GM19043 (cell line): ENCODE data around the gene ADGRA3.

Experiments used
- ATAC-seq: cut with Tn5 transposase; IDR thresholded peaks from one replicate; pipeline ENCODE4 v1.9.1; 2021; ENCODE audit warnings: low read depth; ENCODE audit not compliant: unreplicated experiment

ADGRA3 gene

DNA sequence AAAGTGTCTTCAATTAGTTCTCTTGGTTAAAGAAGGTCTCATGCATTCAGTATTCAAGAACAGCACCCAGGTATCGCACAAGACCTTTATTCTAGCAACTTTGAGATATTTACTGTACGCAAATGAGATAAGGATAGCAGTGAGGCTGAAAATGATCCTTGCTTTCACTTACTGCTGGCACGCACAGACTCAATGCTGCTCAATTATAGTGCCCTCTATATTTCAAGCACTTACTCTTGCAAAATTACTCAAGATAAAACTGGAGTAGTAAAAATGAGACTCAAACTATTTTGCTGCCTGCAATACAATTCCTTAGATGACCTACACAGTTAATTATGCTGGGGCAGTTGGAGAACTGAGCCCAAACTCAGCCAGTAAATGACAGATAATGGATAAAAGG lies 60.9 kb downstream of the ADGRA3 start:
- ATAC-seq: no peak

DNA sequence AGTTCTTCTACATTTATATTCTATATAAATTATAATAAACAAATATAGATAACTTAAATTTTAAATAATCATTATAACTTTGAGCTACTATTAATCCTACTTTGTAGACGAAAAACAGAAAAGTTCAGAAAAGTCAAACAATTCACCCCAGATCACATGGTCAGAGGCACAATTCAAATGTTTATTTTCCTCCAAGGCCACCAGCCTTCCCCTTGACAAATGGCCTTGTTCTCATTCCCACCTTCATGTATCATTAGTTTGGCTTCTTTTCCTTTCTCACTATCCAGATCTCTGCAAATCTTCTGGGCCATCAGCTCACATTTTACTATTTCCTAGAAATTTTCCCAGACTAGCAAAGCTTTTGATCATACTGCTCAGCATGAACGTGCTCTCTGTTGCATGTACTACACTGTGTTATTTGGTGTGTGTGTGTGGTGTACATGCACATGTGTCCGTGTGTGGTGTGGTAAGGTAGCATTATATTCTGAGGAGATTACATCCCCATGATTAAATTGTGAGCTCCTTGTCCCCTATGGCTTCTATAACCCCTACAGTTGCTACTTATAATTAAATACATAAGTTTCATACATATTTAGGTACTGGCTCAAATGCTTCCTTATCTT lies 61.5 kb downstream of the ADGRA3 start:
- ATAC-seq: no peak

DNA sequence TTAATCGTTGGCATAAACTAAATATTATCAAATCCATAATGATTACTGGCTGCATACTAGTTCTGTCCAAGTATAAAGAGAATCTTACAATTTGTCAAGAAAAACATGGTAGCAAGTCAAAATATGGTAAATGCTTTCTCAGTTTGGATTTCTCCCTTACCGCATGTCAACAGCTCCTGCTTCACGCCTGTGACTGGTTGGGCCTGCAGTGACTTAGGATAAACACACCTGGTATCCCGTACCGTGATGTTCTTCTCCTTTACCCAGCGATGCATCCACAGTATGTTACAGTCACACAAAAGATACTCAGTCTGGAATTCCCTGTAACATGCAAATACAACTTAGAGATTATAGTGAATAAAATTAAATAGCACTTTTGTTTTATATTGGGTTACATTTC lies 71.1 kb downstream of the ADGRA3 start:
- no peak for ATAC-seq

DNA sequence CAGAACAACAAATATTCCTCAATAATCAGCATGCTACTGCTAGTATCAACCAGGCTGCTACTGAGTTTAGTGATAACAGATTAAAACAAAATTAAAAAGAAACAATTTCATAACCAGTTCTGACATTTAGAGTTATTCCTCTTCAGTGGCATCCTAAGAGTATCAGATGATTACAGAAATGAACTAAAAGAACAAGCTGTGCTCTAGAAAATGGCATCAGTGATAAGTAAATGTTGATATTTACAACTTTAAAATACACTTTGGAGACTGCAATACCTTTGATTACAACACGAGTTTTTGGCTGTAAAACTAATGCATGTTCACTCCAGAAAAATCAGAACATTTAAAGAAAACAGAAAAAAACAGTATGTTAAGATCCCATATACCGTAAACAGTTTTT lies 72.9 kb downstream of the ADGRA3 start:
- ATAC-seq: no peak

DNA sequence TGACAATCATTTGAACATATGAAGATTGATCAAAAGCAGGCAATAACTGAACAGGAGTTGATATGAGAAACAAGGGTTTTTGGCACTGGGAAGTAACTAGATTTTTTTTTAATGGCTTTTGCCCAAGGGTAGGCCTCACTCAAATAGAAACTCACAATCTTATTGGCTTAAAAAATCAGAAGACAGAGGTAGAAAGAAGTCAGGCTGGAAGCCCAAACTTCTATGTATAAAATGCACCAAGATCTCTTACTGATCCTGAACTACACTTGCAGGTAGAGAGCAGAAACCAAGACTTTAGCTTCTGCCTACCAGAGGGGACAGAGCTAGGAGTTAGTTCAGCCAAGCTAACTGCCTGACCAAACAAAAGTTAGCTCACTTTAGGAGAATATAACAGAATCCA lies 74.9 kb downstream of the ADGRA3 start:
- ATAC-seq: no peak

DNA sequence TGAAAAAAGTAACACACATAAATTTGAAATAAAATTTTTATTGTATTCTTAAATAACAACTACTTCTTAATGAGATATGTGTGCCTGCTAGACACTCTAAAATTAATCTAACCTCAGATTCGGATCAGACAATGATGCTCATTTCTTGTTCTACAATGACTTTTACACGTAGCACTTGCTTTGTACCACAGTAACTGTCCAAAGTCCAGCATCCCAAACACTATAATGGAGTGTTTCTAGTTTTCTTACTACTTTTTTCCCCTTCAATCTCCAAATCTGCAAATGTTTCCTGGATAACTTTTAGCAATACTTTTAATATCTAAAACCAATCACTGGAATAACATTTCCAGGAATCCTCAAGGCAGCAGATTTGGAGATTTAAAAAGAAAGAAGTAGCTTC lies 75.9 kb downstream of the ADGRA3 start:
- ATAC-seq: no peak

DNA sequence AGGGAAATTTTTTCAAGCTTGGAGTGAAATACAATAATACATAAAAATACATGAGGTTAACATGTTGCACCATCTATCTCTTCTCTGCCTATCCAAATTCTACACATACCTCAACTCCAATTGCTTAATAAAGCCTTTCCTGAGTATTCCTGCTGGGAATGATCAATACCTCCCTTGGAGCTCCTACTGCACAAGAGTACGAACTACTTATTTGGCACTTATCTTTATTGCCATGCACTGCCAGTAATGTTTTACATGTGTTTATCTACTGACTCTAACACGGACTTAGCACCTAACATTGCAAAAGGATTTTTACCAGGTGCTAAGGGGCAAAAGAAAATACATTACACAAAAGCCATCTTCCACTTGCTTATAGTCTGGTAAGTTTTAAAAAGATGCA lies 80.2 kb downstream of the ADGRA3 start:
- ATAC-seq: no peak

DNA sequence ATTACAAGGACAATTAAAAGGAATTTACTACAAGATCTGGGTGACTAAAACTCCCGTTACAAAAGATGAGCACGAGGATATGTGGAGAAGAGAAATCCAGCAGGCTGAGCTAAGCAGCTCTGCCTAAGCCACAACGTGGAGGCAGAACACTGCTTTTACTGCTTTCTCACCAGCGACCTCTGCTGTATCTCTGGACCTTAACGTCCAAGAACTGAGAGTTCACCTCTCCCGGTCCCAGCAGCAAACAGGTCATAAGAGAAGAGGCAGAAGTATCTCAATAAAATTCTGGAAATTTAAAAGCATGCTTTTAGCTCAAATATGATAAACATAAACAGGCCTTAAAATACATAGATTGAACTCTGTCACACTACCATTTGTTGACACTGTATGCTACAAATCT lies 81.0 kb downstream of the ADGRA3 start:
- no peak for ATAC-seq

DNA sequence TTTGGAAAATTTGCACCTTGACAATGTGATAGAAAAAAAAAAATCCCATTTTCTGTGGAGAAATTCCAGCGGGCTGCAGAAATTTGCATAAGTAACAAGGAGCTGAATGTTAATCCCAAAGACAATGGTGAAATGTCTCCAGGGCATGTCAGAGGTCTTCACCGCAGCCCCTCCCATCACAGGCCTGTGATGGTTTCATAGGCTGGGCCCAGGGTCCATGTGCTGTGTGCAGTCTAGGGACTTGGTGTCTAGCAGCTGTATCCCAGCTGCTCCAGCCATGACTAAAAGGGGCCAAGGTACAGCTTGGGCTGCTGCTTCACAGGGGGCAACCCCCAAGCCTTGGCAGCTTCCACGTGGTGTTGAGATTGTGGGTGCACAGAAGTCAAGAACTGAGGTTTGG lies 85.2 kb downstream of the ADGRA3 start:
- no peak for ATAC-seq

DNA sequence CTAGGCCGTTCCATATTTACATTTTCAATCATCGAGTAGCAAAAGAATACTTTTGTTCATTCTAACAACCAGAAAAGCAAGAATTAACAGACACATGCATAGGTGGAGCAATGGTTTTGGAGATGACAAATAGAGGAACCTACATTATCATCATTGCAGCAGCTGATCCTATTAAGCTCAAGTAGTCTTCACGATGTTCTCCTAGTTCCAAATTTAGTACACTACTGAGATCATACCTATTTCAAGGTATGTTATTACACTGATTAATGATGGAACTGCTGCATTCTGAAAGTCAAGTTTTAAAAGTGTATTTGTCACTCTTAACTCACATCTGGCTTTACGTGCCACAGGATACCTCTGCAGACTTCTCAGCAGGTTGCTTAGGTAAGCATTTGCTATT lies 87.4 kb downstream of the ADGRA3 start:
- ATAC-seq: no peak

DNA sequence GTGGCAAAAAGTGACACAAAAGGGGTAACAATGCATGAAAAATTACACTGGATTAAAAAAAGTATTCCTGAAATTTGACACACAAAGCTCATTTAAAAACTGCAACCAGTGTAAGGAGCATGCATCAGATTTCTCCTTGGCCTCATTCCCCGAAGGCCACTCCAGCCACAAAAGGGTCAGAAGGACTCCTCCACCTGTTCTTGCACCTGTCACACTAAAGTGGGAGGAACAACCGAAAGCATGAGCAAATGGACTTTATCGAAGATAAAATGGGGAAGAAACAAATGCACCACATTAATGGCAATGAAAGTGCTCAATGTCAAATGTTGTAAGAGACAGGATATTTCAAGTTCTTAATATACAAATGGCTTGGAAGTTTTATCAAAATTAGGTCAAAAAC lies 88.2 kb downstream of the ADGRA3 start:
- no peak for ATAC-seq

DNA sequence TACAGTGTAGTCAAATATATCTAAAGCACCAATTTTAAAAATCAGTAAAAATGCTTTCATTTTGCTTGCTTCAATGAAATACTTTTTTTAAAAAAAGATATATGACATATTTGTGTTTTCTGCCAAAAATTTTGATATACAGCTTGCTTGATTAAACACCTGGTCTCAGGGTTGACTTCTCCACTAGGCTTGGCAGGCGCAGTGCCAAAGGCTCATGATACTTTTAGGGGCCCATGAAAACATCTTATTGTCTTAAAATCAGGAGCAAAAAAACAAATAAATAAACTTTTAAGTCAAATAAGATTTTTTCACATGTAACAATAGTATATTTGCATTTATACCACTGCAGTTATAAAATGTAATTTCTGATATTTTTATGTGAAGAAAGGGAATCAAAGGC lies 95.6 kb downstream of the ADGRA3 start:
- ATAC-seq: no peak

DNA sequence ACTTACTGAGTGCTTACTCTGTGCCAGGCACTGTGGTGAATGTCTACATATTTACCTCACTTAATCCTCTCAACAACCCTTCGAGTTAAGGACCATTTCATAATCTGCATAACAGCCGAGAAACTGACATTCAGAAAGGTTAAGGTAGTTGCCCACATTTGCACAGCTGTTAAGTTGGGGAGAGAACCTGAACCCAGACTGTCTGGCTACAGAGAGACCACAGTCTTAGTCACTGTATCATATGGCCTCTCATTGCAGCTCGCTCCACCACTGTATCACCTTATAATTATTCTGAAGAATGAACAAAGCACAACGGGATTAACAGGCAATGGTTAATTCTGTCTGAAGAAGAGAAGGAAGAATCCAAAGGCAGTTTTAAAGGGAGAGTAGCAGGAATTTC lies 98.5 kb downstream of the ADGRA3 start:
- no peak for ATAC-seq

DNA sequence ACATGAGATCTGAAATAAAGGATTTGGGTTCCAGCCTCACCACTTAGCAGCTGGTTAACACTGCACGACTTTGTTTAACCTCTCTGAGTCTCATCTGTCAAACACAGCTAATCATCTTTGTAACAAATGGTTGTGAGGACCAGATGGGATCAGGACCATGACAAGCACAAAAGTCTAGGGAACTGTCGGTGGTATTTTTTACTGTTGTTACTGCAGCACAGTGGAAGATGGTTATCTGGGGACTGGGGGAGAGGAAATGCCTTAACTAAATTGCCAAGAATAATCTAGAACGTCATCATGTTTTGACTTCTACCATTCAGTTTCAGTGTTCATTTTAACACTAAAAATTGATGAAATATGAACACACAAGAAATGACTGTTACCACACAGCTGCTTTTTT lies 99.5 kb downstream of the ADGRA3 start:
- no peak for ATAC-seq

DNA sequence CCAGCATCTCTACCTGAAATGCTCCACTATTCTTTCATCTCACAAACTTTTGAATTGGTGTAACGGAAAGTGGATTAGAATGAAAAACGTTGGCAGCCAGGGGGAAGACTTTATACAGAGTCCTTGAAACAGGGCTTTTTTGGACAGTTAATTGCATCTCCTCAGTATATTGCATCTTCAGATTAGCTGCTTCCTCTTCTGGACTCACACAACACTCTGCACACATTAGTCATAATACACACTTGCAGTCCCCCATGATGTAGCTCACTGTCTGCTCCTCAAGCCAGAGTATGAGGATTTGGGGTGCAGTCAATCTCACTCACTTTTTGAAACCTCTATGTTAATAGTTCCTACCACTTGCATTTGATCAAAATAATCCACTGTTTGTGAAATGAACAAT lies 101.0 kb downstream of the ADGRA3 start:
- ATAC-seq: no peak

DNA sequence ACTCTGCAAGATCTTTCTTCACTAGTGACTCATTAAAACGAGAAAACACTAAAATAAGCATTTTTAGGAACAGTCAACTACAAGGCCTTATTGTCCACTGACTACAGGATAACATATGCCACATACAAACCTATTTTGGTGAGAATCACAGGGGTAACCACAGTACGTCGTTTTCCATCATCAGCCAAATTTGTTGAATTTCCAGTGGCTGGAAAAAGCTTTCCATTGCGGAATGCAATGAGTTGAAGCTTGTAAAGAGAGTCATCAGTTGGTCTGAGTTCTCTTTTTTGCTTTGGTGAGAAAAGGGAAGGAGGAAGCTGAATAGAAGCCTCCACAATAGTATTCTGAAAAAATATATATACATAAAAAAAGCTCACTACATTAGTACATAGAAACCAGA lies 102.4 kb downstream of the ADGRA3 start:
- ATAC-seq: no peak

DNA sequence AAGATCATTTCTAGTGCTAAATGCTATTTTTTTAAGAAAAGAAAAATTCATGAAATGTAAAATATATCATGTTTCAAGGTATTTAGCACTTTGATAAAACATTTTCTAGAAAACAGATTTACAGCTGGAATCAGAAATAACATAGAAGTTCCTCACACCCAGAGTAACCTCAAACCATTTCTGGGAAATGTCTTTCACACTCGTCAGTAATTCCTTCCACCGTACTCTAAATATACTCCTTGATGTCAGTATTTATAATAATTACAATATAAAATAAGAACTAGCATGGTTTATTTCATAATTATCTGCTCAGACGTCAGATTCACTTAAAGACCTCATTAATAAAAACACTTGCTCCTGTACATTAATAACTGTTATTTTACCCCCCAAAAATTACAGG lies 103.9 kb downstream of the ADGRA3 start:
- no peak for ATAC-seq

DNA sequence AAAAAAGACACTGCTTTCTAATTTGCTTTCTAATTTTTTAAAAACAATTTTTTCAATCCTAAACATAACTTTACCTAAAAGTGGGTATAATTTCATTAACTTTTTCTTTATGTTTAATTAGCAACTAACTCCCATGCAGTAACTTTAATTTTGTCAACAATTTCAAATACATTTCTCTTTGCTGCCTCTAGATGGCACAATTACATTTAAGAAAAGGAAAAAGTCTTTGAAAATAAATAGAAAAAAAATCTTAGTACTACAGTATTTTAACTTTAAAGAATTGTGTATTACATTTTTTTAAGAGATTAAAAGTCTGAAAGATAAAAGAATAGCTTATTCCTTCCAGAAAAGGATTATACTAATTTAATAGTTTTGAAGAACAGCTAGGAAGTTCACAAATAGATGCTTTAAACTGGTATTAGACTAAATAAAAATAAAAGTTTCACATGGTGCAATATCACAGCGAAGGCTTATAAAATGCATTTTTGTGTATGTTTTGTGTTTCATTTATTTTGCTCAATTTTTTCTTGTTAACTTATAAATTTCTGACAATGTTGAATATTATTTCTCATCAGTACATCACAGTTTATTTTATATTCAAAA lies 105.1 kb downstream of the ADGRA3 start:
- ATAC-seq: no peak

DNA sequence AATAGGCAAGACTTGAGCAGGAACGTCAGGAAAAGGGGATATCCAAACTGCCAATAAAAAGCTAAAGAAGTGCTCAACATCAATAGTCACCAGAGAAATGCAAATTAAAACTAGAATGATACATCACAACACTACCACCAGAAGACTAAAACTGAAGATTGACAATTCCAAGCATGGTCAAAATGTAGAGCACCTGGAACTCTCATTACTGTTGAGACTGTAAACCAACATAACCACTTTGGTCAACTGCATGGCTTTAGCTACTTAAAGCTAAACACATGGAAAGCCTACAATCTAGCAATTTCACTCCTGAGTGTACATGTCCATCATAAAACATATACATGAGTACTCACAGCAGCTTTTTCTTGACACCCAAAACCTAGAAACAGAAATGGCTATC lies 107.4 kb downstream of the ADGRA3 start:
- ATAC-seq: no peak

DNA sequence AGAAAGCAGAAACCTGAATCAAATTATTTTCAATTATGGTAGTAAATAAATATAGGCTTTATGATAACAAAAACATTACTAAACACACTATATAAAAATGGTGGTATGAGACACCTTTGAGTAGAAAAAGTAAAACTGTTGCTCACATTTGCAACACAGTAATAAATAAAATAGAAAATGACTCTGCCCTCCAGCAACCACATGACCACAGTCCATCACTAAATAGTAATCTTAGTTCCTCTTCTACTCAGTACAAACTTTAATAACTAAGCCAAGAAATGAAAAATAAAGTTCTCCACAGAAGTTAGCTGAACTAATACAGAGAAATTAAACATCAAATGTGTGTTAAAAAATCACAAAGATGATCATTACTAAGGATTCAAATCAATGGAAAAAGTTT lies 108.5 kb downstream of the ADGRA3 start:
- ATAC-seq: no peak

DNA sequence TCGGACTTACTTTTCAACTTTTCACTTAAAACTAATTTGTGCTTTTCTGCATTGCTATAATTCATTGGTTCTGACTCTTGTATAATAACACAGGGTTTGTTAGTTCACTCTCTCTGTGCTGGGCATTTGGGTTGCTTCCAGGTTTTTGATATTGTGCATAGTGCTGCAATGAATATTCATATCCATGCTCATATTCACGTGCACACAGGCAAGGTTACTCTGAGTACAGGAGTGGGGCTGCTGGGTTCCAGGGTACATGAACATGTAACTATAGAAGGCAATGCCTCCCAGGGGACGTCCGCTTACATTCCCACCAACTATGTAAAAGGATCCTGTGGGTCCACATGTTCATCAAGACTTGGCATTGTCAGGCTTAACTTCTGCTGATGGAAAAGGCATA lies 117.2 kb downstream of the ADGRA3 start:
- ATAC-seq: no peak

DNA sequence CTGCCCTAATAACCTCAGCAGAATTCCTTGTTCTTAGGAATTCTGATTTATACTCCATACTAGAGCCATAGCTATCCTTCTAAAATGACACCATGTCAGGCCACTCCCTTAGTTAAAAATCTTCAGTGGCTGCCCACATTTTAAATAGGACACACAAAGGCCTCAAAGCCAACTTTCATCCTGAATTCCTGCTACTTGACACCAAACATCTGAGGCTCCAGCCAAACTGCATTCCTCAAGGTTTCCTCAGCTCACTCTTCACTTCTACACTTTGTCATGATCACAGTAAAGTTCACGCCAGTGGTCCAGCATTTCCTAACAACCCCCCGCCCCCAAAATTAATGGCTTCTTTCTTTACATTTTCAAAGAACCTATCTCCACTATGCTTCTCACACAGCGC lies 124.3 kb downstream of the ADGRA3 start:
- no peak for ATAC-seq
